ENCODE data around the gene PSD2.

Gene PSD2

DNA sequence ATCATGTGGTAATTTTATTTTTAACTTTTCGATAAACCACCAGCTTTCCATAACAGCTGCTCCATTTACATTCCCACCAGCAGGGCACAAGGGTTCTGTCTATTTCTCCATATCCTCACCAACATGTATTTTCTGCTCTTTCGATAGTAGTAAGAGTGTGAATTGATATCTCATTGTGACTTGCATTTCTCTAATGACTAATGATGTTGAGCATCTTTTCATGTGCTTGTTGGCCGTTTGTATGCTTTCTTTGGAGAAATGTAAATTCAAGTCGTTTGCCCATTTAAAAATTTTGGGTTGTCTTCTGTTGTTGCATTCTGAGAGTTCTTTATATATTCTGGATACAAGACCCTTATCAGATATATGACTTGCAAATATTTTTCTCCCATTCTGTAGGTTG is 45.9 kb downstream of the PSD2 start:
- TF ChIP-seq SIN3A (IDR thresholded peaks at IDR 0.05; ENCODE audit: borderline replicate concordance, insufficient read depth, low read length) (no peak), FOXP2 (optimal IDR thresholded peaks at IDR 0.05; ENCODE audit: borderline replicate concordance, extremely low read depth, extremely low read length, insufficient read depth) (no peak), TAF1 (IDR thresholded peaks at IDR 0.05; ENCODE audit: borderline replicate concordance, insufficient read depth, low read length) (no peak), POLR2AphosphoS5 (IDR thresholded peaks at IDR 0.05; ENCODE audit: low read depth, low read length) (no peak)
- TF ChIP-seq, protein P1, sequence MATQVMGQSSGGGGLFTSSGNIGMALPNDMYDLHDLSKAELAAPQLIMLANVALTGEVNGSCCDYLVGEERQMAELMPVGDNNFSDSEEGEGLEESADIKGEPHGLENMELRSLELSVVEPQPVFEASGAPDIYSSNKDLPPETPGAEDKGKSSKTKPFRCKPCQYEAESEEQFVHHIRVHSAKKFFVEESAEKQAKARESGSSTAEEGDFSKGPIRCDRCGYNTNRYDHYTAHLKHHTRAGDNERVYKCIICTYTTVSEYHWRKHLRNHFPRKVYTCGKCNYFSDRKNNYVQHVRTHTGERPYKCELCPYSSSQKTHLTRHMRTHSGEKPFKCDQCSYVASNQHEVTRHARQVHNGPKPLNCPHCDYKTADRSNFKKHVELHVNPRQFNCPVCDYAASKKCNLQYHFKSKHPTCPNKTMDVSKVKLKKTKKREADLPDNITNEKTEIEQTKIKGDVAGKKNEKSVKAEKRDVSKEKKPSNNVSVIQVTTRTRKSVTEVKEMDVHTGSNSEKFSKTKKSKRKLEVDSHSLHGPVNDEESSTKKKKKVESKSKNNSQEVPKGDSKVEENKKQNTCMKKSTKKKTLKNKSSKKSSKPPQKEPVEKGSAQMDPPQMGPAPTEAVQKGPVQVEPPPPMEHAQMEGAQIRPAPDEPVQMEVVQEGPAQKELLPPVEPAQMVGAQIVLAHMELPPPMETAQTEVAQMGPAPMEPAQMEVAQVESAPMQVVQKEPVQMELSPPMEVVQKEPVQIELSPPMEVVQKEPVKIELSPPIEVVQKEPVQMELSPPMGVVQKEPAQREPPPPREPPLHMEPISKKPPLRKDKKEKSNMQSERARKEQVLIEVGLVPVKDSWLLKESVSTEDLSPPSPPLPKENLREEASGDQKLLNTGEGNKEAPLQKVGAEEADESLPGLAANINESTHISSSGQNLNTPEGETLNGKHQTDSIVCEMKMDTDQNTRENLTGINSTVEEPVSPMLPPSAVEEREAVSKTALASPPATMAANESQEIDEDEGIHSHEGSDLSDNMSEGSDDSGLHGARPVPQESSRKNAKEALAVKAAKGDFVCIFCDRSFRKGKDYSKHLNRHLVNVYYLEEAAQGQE (IDR thresholded peaks at IDR 0.05; ENCODE audit: insufficient read depth in 1 of 2, low read depth in 2 of 2, low read length in 2 of 2) = no peak

DNA sequence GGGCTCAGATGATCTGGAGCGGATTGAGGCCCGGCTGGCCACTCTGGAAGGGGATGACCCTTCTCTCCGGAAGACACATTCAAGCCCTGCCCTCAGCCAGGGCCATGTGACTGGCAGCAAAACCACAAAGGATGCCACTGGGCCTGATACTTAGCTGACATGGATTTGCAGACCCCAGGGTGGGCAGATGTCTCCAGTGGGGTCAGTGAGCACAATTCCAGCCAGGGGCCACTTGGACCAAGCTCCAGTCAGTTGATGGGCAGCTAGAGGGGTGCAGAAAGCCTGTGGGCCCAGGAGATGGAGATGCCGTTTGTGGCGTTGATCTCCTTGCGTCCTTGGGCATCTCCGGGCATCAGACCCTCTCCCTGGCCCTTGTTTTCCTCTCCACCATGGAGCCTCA is 46.7 kb downstream of the PSD2 start:
- TF ChIP-seq SIN3A (IDR thresholded peaks at IDR 0.05; ENCODE audit: borderline replicate concordance, insufficient read depth, low read length) (no peak), POLR2AphosphoS5 (IDR thresholded peaks at IDR 0.05; ENCODE audit: low read depth, low read length) (no peak), TAF1 (IDR thresholded peaks at IDR 0.05; ENCODE audit: borderline replicate concordance, insufficient read depth, low read length) (no peak)

DNA sequence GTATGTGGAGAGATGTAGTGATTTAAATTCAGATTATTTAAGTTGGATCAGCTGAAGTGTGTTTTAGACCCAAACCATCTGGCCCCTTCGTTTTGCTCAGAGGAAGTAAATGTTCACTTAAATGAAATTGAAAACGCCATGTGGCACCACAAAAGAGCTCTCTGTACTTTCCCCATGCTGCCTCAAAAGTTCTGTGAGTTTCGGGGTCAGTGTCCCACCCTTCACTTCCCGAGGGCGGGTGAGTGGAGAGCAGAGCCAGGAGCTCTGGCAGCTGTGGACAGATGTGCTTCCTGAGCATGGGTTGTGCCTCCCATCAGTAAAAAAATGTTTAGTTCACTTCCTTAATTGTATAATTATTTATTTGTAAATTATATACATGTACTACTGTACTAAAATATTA is 48.4 kb downstream of the PSD2 start:
- TF ChIP-seq SIN3A (IDR thresholded peaks at IDR 0.05; ENCODE audit: borderline replicate concordance, insufficient read depth, low read length) = no peak
- TF ChIP-seq POLR2AphosphoS5 (IDR thresholded peaks at IDR 0.05; ENCODE audit: low read depth, low read length) = no peak

DNA sequence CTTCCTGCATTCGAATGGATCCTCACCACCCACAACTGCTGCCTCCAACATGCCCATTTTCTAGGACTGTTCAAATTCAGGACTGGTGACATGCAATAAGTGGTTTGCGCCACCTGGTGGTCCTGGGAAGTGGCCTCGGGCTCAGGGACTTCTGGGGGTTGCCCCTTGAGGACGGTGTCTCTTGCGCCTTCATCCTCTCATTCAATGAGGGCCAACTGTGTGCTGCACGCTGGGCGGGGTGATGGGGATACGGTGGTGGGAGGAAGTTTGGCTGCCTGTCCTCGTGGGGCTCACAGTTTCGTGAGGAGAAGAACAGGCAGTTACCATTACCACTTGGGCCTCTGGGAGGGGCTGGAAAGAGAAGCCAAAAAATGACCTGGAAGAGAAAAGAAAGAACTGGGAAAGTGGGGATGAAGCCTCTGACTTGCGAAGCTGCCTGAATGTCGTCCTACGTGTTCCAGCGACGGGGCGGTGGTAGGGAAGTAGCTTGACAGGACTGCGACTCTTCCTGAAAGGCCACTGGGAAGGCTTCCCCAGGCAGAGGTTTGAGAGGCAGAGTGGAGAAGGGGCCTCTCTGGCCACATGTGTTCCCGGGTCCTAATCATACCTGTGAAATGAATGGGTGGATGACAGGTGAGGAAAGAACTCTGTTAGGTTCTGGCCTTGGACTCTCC is 49.0 kb downstream of the PSD2 start:
- TF ChIP-seq SIN3A (IDR thresholded peaks at IDR 0.05; ENCODE audit: borderline replicate concordance, insufficient read depth, low read length) = no peak
- TF ChIP-seq FOXP2 (optimal IDR thresholded peaks at IDR 0.05; ENCODE audit: borderline replicate concordance, extremely low read depth, extremely low read length, insufficient read depth) = no peak
- no peak for TF ChIP-seq TAF1 (IDR thresholded peaks at IDR 0.05; ENCODE audit: borderline replicate concordance, insufficient read depth, low read length)

DNA sequence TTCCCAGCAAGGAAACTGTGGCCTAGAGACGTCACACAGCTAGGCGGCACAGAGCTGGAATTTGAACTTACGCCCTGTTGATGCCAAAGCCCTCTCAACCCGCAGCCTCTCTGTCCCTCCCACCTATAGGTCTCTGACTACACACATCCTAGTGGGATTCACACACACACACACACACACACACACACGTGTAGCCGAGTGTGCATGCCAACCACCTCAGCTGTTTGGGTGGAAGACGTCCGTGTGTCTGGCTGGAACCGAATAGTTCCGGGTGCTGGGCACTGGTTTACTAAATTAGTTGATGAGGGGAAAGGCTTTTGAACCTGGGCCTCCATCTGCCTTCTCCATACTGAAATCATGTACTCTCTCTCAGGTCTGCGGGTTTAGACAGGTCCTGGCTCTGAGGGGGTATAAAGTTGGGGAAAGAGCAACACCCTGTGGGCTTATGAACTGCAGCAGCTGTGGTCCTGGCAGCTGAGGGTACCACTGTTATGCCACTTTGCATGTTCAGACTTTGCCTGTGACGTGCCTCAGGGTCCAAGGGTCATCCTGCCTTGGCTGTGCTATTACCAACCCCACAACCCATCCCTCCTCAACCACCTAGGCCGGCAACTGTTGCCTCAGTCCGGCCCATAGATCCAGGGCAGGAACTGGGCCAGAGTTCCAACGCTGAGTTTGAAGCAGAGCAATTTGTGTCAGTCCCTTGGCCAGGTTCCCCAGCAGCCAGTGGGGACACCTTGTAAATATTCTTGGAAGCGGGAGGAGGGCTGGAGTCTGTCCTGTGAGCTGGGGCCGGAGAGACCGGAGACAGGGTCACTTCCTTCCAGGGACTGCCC is 50.5 kb downstream of the PSD2 start:
- no peak for TF ChIP-seq SIN3A (IDR thresholded peaks at IDR 0.05; ENCODE audit: borderline replicate concordance, insufficient read depth, low read length)
- TF ChIP-seq, protein P1 (IDR thresholded peaks at IDR 0.05; ENCODE audit: insufficient read depth in 1 of 2, low read depth in 2 of 2, low read length in 2 of 2) = no peak
- TF ChIP-seq FOXP2 (optimal IDR thresholded peaks at IDR 0.05; ENCODE audit: borderline replicate concordance, extremely low read depth, extremely low read length, insufficient read depth) = no peak
- TF ChIP-seq POLR2AphosphoS5 (IDR thresholded peaks at IDR 0.05; ENCODE audit: low read depth, low read length) = no peak
- no peak for TF ChIP-seq TAF1 (IDR thresholded peaks at IDR 0.05; ENCODE audit: borderline replicate concordance, insufficient read depth, low read length)

DNA sequence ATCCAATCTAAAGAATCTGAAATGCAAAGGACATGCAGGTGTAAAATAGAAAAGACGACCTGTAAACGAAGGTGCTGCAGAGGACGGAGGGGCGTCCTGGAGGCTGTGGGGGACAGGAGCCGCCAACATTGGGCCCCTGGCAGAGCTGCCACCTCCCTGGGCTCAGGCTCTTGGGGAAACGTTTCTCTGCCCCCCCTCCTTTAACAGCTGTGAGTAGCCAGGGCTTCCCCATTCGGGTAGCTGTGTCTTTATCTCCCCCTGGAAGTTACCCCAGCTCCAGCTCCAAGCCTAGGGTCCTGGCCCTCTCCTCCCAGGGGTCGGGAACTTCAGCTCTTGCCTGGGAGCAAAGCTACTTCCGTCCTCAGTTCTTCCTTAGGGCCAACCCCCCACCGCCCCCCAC is 51.5 kb downstream of the PSD2 start:
- TF ChIP-seq FOXP2 (optimal IDR thresholded peaks at IDR 0.05; ENCODE audit: borderline replicate concordance, extremely low read depth, extremely low read length, insufficient read depth) (no peak), POLR2AphosphoS5 (IDR thresholded peaks at IDR 0.05; ENCODE audit: low read depth, low read length) (no peak), TAF1 (IDR thresholded peaks at IDR 0.05; ENCODE audit: borderline replicate concordance, insufficient read depth, low read length) (no peak), SIN3A (IDR thresholded peaks at IDR 0.05; ENCODE audit: borderline replicate concordance, insufficient read depth, low read length) (no peak)
- TF ChIP-seq, protein P1 (IDR thresholded peaks at IDR 0.05; ENCODE audit: insufficient read depth in 1 of 2, low read depth in 2 of 2, low read length in 2 of 2) = no peak
